SU-DHL-6 (cell line): ENCODE results near the gene XYLT2.
A peak's percentile ranks its signal among the peaks of the same experiment; 100 is the strongest.

Experiments
- H2AFZ ChIP-seq: fragments of 200-600 bp; sonication (generic); 2 replicates; pipeline ENCODE4 v1.6.1; 2014; ENCODE audit warnings: low read depth, mild to moderate bottlenecking, moderate library complexity, mixed read lengths, antibody characterized with exemption, low read length; ENCODE audit not compliant: severe bottlenecking
- H3F3A ChIP-seq: fragments of 200-600 bp; shearing (Covaris generic); 2 replicates; pipeline ENCODE4 v1.6.0; 2016; ENCODE audit warnings: antibody characterized with exemption, mild to moderate bottlenecking; ENCODE audit not compliant: insufficient read depth
- H3K27ac ChIP-seq: fragments of 200-600 bp; sonication (generic); 2 replicates; pipeline ENCODE4 v1.5.1; 2016; ENCODE audit warnings: low read depth, mild to moderate bottlenecking, low read length, moderate library complexity, mixed read lengths
- H3K27me3 ChIP-seq: fragments of 200-600 bp; sonication (generic), shearing (Covaris generic); 2 replicates; pipeline ENCODE4 v1.6.0; 2014; ENCODE audit warnings: mild to moderate bottlenecking, low read length
- H3K36me3 ChIP-seq: fragments of 200-600 bp; sonication (generic); 2 replicates; pipeline ENCODE4 v1.6.1; 2014; ENCODE audit warnings: mild to moderate bottlenecking, low read length, mixed read lengths
- H3K4me2 ChIP-seq: fragments of 300-600, 200-600 bp; shearing (Covaris generic), sonication (generic); 2 replicates; pipeline ENCODE4 v1.6.0; 2014; ENCODE audit warnings: low read length, low read depth, mild to moderate bottlenecking; ENCODE audit not compliant: poor library complexity, severe bottlenecking
- H3K4me3 ChIP-seq: fragments of 200-600 bp; sonication (generic); 2 replicates; pipeline ENCODE4 v1.5.1; 2014; ENCODE audit warnings: antibody characterized with exemption, low read length, mild to moderate bottlenecking, mixed read lengths; ENCODE audit not compliant: insufficient read depth, poor library complexity, severe bottlenecking
- H3K79me2 ChIP-seq: fragments of 200-600 bp; sonication (generic); 2 replicates; pipeline ENCODE4 v1.6.1; 2014; ENCODE audit warnings: mild to moderate bottlenecking, low read length, moderate library complexity; ENCODE audit not compliant: insufficient read depth
- H3K9ac ChIP-seq: fragments of 200-600 bp; sonication (generic); 2 replicates; pipeline ENCODE4 v1.7.0; 2014; ENCODE audit warnings: mild to moderate bottlenecking, low read length
- H3K9me2 ChIP-seq: fragments of 200-600 bp; sonication (generic); replicated peaks from 2 replicates; pipeline ENCODE4 v1.6.1; 2014; ENCODE audit warnings: low read length; ENCODE audit not compliant: insufficient read depth
- H3K9me3 ChIP-seq: fragments of 200-600 bp; sonication (generic); 2 replicates; pipeline ENCODE4 v1.6.1; 2014; ENCODE audit warnings: low read length, mixed read lengths; ENCODE audit not compliant: insufficient read depth
- H4K20me1 ChIP-seq: fragments of 200-600 bp; sonication (generic); 2 replicates; pipeline ENCODE4 v1.6.1; 2014; ENCODE audit warnings: low read depth, mild to moderate bottlenecking, antibody characterized with exemption, low read length, moderate library complexity, mixed read lengths
- CTCF ChIP-seq: fragments of 200-600 bp; sonication (generic); IDR thresholded peaks from one replicate; pipeline ENCODE4 v1.5.1; 2017; ENCODE audit warnings: antibody characterized with exemption, mild to moderate bottlenecking, low read length, moderate library complexity; ENCODE audit not compliant: insufficient read depth, poor library complexity, severe bottlenecking
- EZH2phosphoT487 ChIP-seq: fragments of 200-600 bp; sonication (generic), shearing (Covaris generic); conservative IDR thresholded peaks from 2 replicates; pipeline ENCODE4 v1.6.1; 2018; ENCODE audit warnings: mild to moderate bottlenecking, antibody characterized with exemption, low read length, moderate library complexity, mixed read lengths

Gene XYLT2

GRCh38 chr17:50372758-50373556, 27.0 kb downstream of the XYLT2 start, which contains the start of the genes EME1 and MRPL27:
Gene EME1 (plus strand): TSS chr17:50373229. CDS start chr17:50375209, 1,980 bp downstream.
Gene MRPL27 (minus strand): TSS chr17:50373184. CDS start chr17:50373170, 14 bp downstream.
- peaks cover 16% of the 10 kb centered on the region for H3K36me3 ChIP-seq
- H4K20me1 ChIP-seq = no peaks in the 10 kb centered on the region
- no peaks in the 10 kb centered on the region for H3K27me3 ChIP-seq
- H3K79me2 ChIP-seq = peaks cover 35% of the 10 kb centered on the region
- peak within 1 kb of the TSS; percentile 78 for H3K9ac ChIP-seq
- H3K4me3 ChIP-seq = peak within 1 kb of the TSS; percentile 64
- peak within 1 kb of the TSS; percentile 76 for H3K27ac ChIP-seq
- H3K9me2 ChIP-seq = no peaks in the 10 kb centered on the region
- no peaks in the 10 kb centered on the region for H3K9me3 ChIP-seq
- H3F3A ChIP-seq = peaks cover 13% of the 10 kb centered on the region; the same call in 1 of the 2 replicates
- TF ChIP-seq EZH2phosphoT487 (no peak), CTCF (no peak)
- peak within 1 kb of the TSS; percentile 76 for H3K4me2 ChIP-seq
- peak within 1 kb of the TSS; percentile 59 for H2AFZ ChIP-seq

DNA sequence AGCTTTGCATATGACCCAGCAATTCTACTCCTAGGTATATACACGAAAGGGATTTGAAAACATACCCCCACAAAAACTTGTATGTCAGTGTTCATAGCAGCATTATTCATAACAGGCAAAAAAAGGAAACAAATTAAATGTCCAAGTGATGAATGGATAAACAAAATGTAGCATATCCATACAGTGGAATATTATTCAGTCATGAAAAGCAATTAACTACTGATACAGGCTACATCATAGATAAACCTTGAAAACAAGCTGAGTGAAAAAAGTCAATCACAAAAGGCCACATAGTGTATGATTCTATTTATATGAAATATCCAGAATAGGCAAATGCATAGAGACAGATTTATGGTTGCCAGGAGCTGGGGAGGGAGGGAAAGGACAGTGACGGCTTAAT, 27.8 kb downstream of the XYLT2 start:
- peaks cover 35% of the 10 kb centered on the region for H3K79me2 ChIP-seq
- peak overlapping the region; percentile 78 for H3K9ac ChIP-seq
- H3K9me3 ChIP-seq = no peaks in the 10 kb centered on the region
- peak overlapping the region; percentile 76 for H3K27ac ChIP-seq
- no peaks in the 10 kb centered on the region for H4K20me1 ChIP-seq
- H3K4me3 ChIP-seq = peak overlapping the region; percentile 64
- H3K36me3 ChIP-seq = peaks cover 11% of the 10 kb centered on the region
- no peak for TF ChIP-seq EZH2phosphoT487
- TF ChIP-seq CTCF = no peak
- no peaks in the 10 kb centered on the region for H3K9me2 ChIP-seq
- H3K4me2 ChIP-seq = peak overlapping the region; percentile 76
- peak overlapping the region; percentile 59 for H2AFZ ChIP-seq
- H3K27me3 ChIP-seq = no peaks in the 10 kb centered on the region
- H3F3A ChIP-seq = peaks cover 13% of the 10 kb centered on the region; the same call in 1 of the 2 replicates

DNA sequence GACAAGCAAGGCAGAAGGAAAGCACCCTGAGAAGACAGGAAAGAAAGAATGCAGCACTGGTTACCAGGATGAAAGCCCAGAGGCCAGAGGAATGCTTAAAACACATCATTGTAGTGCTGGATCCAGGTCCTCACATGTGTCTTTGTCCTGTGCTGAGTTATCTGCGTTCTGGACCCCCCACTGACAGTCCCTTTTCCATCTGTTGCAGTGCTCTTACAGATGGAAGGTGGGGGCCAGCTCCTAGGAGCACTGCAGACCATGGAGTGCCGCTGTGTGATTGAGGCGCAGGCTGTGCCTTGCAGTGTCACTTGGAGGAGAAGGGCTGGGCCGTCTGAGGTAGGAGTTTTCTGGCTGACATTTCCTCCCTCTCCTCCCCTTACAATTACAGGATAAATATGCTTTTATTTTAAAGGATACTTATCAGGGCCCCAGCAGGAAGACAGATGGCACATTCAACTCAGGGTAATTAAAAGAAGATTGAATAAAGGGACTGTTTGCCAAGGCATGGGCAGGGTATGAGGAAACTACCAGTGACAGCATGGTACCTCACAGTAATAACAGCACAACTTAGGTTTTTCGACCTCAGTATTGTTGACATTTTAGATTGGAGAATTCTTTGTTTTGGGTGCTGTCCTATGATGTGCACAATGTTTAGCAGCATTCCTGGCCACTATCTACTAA, 30.1 kb downstream of the XYLT2 start:
- H3K79me2 ChIP-seq = peaks cover 22% of the 10 kb centered on the region
- H2AFZ ChIP-seq = no peak overlapping the region
- no peaks in the 10 kb centered on the region for H3K27me3 ChIP-seq
- no peak overlapping the region for H3K4me3 ChIP-seq
- no peak for TF ChIP-seq EZH2phosphoT487
- TF ChIP-seq CTCF = no peak
- no peak overlapping the region for H3K9ac ChIP-seq
- H3K27ac ChIP-seq = no peak overlapping the region
- no peaks in the 10 kb centered on the region for H3K9me3 ChIP-seq
- H3F3A ChIP-seq = peaks cover 13% of the 10 kb centered on the region; the same call in 1 of the 2 replicates
- no peak overlapping the region for H3K4me2 ChIP-seq
- 0 out of 2 replicates have a peak, but pooled peaks cover 3% of the 10 kb centered on the region for H3K36me3 ChIP-seq
- no peaks in the 10 kb centered on the region for H3K9me2 ChIP-seq
- no peaks in the 10 kb centered on the region for H4K20me1 ChIP-seq
